22Rv1 (cell line): Measurements from ENCODE around the gene PSMB2.

Source experiments
- H3K27ac ChIP-seq: fragments of 450-650 bp; 2 replicates; pipeline ENCODE4 v1.5.1; 2017
- ZFX ChIP-seq: fragments of 450-650 bp; IDR thresholded peaks from 2 replicates; pipeline ENCODE4 v1.6.1; 2017; ENCODE audit warnings: antibody characterized with exemption, borderline replicate concordance
- TF ChIP-seq, protein P1 (sequence below): fragments of 450-650 bp; IDR thresholded peaks from 2 replicates; pipeline ENCODE4 v1.5.1; 2017; ENCODE audit warnings: mild to moderate bottlenecking

PSMB2 gene

DNA sequence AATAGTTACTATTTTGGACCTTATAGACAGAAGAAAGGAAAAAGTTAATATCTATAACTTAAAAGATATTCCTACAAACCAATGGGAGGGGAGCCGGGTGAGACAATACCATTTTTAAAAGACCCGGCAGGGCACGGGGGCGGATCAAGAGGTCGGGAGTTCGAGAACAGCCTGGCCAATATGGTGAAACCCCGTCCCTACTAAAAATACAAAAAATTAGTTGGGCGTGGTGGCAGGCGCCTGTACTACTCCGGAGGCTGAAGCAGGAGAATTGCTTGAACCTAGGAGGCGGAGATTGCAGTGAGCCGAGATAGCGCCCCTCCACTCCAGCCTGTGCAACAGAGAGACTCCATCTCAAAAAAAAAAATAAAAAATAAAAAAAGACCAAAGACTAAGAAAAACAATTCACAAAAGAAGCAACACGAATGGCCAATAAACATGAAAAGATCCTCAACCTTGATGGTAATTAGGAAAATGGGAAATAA is 1.2 kb upstream of the PSMB2 start:
- TF ChIP-seq, protein P1, sequence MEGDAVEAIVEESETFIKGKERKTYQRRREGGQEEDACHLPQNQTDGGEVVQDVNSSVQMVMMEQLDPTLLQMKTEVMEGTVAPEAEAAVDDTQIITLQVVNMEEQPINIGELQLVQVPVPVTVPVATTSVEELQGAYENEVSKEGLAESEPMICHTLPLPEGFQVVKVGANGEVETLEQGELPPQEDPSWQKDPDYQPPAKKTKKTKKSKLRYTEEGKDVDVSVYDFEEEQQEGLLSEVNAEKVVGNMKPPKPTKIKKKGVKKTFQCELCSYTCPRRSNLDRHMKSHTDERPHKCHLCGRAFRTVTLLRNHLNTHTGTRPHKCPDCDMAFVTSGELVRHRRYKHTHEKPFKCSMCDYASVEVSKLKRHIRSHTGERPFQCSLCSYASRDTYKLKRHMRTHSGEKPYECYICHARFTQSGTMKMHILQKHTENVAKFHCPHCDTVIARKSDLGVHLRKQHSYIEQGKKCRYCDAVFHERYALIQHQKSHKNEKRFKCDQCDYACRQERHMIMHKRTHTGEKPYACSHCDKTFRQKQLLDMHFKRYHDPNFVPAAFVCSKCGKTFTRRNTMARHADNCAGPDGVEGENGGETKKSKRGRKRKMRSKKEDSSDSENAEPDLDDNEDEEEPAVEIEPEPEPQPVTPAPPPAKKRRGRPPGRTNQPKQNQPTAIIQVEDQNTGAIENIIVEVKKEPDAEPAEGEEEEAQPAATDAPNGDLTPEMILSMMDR: peak; percentile 30
- TF ChIP-seq ZFX: no peak
- peak overlapping the region; percentile 98 for H3K27ac ChIP-seq

GRCh38 chr1:35640380-35641232 is 720 bp downstream of the PSMB2 start:
- peak overlapping the region; percentile 98 for H3K27ac ChIP-seq
- TF ChIP-seq ZFX: no peak
- TF ChIP-seq, protein P1: no peak

DNA sequence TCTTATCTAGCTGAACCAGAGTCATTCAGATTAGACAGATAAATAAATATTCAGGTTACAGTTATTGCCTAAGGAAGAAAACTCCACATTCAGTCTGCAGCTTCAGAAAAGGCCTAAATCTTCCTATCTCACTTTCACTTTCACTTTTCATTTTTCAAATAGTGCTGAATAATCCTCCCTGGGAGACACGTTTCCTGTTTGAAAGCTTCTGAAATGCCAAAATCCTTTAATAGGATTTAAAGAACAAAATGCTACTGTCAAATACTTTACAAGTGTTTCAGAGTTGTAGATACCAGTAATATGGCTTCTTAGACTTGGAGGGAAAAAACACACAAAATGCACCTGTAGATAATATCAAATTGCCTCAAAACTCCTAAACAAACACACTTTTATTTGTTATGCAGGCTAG is 3.9 kb downstream of the PSMB2 start:
- TF ChIP-seq ZFX: no peak
- TF ChIP-seq, protein P1: no peak
- peak overlapping the region; percentile 56 for H3K27ac ChIP-seq

- no peak overlapping the region for H3K27ac ChIP-seq
- TF ChIP-seq ZFX: no peak
- TF ChIP-seq, protein P1: no peak
Observed at GRCh38 chr1:35633547-35633946, 7.8 kb downstream of the PSMB2 start.

GRCh38 chr1:35631396-35631795 is 9.9 kb downstream of the PSMB2 start:
- no peak overlapping the region for H3K27ac ChIP-seq
- no peak for TF ChIP-seq ZFX
- TF ChIP-seq, protein P1: no peak

GRCh38 chr1:35629051-35629450 is 12.3 kb downstream of the PSMB2 start:
- H3K27ac ChIP-seq: no peak overlapping the region
- TF ChIP-seq, protein P1: no peak
- no peak for TF ChIP-seq ZFX

DNA sequence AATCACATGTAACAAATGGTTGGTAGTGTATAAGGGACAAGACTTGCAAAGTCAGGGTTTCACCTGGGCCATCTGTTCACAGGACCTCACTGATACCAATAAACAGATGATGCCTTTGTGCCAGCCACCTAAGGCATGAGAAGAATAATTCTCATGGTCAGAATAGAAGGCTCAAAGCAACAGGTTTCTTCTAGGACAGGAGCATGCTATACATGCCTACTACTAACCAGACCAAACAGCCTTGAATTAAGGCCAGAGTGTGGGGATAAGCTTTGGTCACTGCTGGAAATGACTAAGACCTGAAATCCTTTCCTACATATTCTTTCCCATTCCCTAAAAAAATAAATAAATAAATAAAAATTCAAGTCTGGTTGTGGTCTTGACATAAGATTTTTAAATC is 17.5 kb downstream of the PSMB2 start:
- H3K27ac ChIP-seq: no peak overlapping the region
- no peak for TF ChIP-seq ZFX
